VCaP (cell line): ENCODE data around the gene SUFU.

ENCODE experiments used
- H3K27ac ChIP-seq: fragments of 450-650 bp; 2 replicates; pipeline ENCODE4 v1.5.1; 2017
- CTCF ChIP-seq: fragments of 450-650 bp; conservative IDR thresholded peaks from 2 replicates; pipeline ENCODE4 v1.5.1; 2017; ENCODE audit warnings: mild to moderate bottlenecking, moderate library complexity

The SUFU gene

GRCh38 chr10:102612964-102613275, 109.1 kb downstream of the SUFU start:
- no peak for TF ChIP-seq CTCF
- H3K27ac ChIP-seq, result no peak overlapping the region

- no peak for TF ChIP-seq CTCF
- no peak overlapping the region for H3K27ac ChIP-seq
Measured at GRCh38 chr10:102613286-102613685, 109.5 kb downstream of the SUFU start.

GRCh38 chr10:102613785-102614184, 110.0 kb downstream of the SUFU start:
- H3K27ac ChIP-seq, result no peak overlapping the region

GRCh38 chr10:102614888-102615287, 111.1 kb downstream of the SUFU start:
- no peak for TF ChIP-seq CTCF
- no peak overlapping the region for H3K27ac ChIP-seq

More at GRCh38 chr10:102613785-102614184, 110.0 kb downstream of the SUFU start:
- TF ChIP-seq CTCF, result no peak

- peak; percentile 42; the same call in 1 of the 2 replicates for TF ChIP-seq CTCF
- H3K27ac ChIP-seq, result no peak overlapping the region
Measured at GRCh38 chr10:102615361-102615760, 111.6 kb downstream of the SUFU start.

- no peak overlapping the region for H3K27ac ChIP-seq
- TF ChIP-seq CTCF, result no peak
Measured at GRCh38 chr10:102616066-102616770, 112.4 kb downstream of the SUFU start.

- no peak for TF ChIP-seq CTCF
- H3K27ac ChIP-seq, result no peak overlapping the region
Measured at GRCh38 chr10:102617041-102617440, 113.3 kb downstream of the SUFU start.
